Measurements from ENCODE around the gene NSMF.

The NSMF gene, protein sequence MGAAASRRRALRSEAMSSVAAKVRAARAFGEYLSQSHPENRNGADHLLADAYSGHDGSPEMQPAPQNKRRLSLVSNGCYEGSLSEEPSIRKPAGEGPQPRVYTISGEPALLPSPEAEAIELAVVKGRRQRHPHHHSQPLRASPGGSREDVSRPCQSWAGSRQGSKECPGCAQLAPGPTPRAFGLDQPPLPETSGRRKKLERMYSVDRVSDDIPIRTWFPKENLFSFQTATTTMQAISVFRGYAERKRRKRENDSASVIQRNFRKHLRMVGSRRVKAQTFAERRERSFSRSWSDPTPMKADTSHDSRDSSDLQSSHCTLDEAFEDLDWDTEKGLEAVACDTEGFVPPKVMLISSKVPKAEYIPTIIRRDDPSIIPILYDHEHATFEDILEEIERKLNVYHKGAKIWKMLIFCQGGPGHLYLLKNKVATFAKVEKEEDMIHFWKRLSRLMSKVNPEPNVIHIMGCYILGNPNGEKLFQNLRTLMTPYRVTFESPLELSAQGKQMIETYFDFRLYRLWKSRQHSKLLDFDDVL

DNA sequence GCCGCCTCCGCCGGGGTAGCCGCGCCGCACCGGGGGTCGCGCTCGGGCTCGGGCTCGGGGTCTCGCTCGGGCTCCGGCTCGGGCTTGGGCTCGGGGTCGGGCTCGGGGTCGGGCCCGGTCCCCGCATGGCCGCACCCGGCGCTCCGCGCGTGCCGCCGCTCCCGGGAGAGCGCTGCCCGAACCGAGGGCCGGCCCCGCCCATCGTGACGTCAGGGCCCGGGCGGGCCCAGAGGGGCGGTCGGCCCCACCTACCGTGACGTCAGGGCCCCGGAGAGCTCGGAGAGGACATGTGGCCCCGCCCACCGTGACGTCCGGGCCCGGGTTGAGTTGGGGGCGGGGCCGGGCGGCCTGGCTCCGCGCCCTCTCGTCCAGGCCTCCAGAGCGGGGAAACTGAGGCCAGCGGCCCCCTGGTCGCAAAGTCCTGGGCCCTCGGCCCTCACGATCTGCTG lies at the start of gene NSMF:
Gene NSMF, minus strand, starts transcription at position 183 of the 449 bp plus-strand sequence. CDS start 232 bp downstream, outside the sequence.
- DNase-seq (ENCODE audit: low read depth in 1 of 2, low spot score in 1 of 2): peak; percentile 95 to 100
- in situ Hi-C loops (cut with HindIII; ENCODE audit: low pct_unique_long_range_greater_than_20kb, low sequenced_read_pairs): no loop called here
- TF ChIP-seq JUND (IDR thresholded peaks at IDR 0.05; ENCODE audit: low read depth): no peak

DNA sequence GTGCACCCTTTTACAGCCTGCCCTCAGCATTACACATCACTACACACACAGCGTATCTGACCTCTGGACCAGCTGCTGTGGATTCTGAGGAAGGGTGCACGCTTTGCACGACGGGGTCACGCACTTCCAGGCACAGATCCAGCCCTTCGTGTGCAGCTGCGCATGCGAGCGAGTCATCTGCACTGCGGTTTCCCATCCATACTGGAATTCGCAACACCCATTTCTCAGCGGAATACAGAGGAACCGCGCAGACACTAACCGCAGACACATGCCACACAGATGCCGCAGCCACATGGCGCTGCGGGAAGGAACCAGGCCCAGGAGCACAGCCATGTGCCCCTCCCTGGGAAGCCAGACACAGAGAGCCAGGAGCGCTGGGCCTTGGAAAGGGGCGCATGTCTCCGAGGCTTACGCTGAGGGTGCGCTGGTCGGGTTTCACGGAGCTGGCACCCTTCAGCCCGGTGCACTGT lies 47.6 kb upstream of the NSMF start:
- in situ Hi-C loops (cut with HindIII; ENCODE audit: low pct_unique_long_range_greater_than_20kb, low sequenced_read_pairs): no loop called here
- no peak for TF ChIP-seq JUND (IDR thresholded peaks at IDR 0.05; ENCODE audit: low read depth)
- DNase-seq (ENCODE audit: low read depth in 1 of 2, low spot score in 1 of 2): no peak

DNA sequence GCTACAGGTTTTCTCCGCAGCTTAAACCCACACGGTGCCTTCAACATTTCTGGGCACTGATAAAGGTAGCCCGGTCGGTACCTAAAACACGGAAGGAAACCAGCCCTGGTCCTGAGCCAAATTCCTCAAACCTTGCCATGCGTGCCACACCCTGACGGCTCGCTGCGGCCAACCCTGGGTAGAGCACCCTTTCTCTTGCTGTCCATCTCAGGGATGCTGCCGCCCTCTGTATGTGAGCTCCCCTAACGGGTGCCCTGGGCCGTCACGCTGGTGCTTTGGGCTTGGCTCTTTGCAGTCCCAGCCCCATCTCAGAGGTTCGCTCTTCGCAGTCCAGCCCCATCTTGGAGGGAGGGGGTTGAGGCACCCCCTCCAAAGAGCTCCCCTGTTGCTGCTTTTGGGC lies 47.1 kb upstream of the NSMF start:
- DNase-seq (ENCODE audit: low read depth in 1 of 2, low spot score in 1 of 2): no peak
- TF ChIP-seq JUND (IDR thresholded peaks at IDR 0.05; ENCODE audit: low read depth): no peak
- in situ Hi-C loops (cut with HindIII; ENCODE audit: low pct_unique_long_range_greater_than_20kb, low sequenced_read_pairs): no loop called here

DNA sequence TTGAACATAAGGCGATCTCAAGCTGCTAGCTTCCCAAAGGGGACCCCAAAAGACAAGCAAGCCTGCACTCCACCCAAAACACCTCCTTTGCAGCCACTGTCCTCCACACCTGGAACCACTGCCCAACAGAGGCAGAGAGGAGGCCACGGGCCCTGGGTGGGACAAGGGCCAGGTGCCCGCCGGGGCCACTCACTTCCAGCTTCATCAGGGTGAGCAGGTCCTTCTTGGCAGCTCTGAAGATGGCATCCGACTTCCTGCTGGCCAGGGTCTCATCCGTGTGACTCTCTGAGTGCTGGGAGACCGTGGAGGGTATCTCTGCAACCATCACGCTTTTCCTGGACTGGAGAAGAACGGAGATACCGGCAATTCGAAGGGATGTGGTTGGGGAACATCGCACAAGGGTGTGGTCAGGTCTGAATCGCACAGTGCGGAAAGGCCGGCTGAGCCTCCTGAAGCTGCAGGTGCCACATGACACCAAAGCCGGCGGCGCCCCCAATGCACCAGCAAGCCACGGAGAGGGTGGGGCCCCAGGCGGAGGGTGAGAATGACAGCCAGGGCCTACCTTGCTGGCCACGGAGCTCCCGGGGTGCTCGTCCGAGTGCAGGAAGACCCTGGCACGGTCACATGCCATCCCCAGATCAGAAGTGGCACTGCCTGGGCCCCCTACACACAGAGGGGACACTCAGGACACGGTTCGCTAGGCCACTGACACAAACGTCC lies 46.4 kb upstream of the NSMF start:
- TF ChIP-seq JUND (IDR thresholded peaks at IDR 0.05; ENCODE audit: low read depth): no peak
- in situ Hi-C loops (cut with HindIII; ENCODE audit: low pct_unique_long_range_greater_than_20kb, low sequenced_read_pairs): no loop called here
- DNase-seq (ENCODE audit: low read depth in 1 of 2, low spot score in 1 of 2): no peak

DNA sequence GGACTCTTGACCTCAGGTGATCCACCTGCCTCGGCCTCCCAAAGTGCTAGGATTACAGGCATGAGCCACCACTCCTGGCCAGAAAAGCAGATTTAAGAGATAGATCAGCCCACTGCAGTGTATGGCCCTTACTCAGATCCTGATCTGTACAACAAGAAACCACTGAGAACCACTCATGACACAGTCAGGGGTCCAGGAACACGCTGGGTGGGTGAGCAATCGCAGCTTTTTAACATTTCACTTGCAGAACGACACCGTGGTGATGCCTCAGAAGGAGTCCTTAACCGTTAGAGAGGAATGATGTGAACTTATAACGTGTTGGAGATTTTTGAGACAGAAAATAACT lies 45.3 kb upstream of the NSMF start:
- no peak for TF ChIP-seq JUND (IDR thresholded peaks at IDR 0.05; ENCODE audit: low read depth)
- in situ Hi-C loops (cut with HindIII; ENCODE audit: low pct_unique_long_range_greater_than_20kb, low sequenced_read_pairs): no loop called here

DNA sequence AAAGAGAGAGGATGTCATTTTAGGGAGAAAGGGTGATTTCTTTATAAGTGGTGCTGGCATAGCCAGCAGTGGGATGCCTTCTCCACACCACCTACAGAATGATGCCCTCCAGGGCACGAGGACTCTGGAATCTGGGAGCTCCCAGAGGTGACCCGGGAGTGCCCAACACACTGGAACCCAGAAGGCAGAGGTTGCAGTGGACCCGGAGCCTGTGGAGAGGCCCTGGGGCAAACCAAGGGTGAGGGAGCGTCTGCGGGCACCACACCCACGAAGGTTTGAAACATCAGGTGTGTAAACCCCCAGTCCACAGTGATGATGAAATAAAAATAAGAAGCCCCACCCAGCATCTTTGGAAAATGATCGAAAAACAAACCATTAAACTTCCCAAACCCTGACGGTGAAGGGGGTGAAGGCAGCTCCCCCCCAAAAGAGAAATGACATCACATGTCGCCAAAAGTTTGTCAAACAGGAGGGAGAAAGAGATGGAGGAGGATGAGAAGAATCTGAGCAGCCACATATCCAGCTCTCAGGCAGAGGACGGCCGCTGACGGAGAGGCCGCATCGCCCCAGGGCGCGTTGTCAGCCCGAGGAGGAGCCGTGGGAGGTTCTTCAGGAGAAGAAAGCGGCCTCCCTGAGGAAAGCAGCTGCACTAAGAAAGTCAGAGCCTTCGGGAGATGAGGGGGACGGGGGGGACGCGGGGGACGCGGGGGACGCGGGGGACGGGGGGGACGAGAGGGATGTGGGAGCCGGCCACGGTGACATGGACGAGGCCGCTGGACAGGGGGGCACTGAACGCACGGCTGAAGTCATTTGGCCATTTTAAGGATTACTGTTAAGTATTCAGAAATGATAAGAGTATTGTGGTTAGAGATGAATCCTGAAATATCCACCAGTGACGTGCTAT lies 43.1 kb upstream of the NSMF start:
- in situ Hi-C loops (cut with HindIII; ENCODE audit: low pct_unique_long_range_greater_than_20kb, low sequenced_read_pairs): no loop called here
- TF ChIP-seq JUND (IDR thresholded peaks at IDR 0.05; ENCODE audit: low read depth): no peak
- DNase-seq (ENCODE audit: low read depth in 1 of 2, low spot score in 1 of 2): peak; percentile 58 to 90

More for the DNA sequence above, 45.3 kb upstream of the NSMF start:
- DNase-seq (ENCODE audit: low read depth in 1 of 2, low spot score in 1 of 2): no peak

DNA sequence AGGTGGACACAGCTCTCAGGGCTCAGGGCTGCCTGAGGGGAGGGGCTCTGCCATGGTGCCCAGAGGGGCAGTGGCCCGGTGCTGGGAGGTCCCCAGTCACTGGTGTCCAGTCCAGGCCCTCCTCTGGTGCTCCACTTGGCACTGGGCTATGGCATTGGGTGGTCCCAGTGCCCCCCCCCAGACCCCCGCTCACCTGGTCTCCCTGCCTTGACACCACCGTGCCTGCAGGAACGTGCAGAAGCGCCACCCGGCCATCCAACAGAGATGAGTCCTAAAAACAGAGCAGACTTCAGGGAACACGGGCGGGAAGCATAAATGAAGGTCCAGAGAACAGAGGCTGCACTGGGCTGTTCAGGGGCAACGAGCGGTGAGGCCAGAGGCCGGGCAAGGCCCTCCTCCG lies 42.3 kb upstream of the NSMF start:
- TF ChIP-seq JUND (IDR thresholded peaks at IDR 0.05; ENCODE audit: low read depth): no peak

DNA sequence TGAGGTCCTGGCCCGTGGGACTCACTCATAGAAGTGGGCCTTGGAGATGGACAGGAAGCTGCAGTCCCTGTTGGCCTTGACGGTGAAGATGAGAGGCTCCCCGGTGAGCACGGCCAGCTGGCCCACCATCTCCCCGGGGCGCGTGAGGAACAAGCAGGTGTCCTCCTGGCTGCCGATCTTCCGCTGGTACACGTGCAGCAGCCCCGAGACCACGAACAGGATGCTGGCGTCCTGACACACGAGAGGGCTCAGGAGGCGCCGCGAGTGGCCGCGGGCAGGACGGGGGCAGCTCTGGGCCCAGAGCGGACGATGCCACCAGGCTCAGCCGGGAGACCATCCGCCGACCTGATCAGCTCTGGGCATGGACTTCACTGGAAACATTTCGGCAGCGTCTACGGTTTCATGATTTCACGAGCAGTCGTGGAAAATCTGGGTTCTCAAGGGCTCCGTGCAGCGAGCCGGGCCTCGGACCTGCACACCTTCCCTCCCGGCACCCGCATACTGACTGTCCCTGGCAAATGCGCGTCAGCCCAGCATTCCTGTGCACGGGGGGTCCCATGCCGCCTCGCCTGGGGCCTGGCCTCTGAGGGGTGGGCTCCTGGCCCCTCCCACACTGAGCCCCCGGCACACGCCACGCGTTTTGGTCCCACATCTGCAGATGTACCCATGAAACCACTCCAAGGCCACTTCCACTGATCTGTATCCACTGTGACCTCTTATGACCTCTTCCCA lies 41.7 kb upstream of the NSMF start:
- no peak for DNase-seq (ENCODE audit: low read depth in 1 of 2, low spot score in 1 of 2)
- in situ Hi-C loops (cut with HindIII; ENCODE audit: low pct_unique_long_range_greater_than_20kb, low sequenced_read_pairs): no loop called here
- TF ChIP-seq JUND (IDR thresholded peaks at IDR 0.05; ENCODE audit: low read depth): no peak

More for the DNA sequence above, 42.3 kb upstream of the NSMF start:
- in situ Hi-C loops (cut with HindIII; ENCODE audit: low pct_unique_long_range_greater_than_20kb, low sequenced_read_pairs): no loop called here
- no peak for DNase-seq (ENCODE audit: low read depth in 1 of 2, low spot score in 1 of 2)

DNA sequence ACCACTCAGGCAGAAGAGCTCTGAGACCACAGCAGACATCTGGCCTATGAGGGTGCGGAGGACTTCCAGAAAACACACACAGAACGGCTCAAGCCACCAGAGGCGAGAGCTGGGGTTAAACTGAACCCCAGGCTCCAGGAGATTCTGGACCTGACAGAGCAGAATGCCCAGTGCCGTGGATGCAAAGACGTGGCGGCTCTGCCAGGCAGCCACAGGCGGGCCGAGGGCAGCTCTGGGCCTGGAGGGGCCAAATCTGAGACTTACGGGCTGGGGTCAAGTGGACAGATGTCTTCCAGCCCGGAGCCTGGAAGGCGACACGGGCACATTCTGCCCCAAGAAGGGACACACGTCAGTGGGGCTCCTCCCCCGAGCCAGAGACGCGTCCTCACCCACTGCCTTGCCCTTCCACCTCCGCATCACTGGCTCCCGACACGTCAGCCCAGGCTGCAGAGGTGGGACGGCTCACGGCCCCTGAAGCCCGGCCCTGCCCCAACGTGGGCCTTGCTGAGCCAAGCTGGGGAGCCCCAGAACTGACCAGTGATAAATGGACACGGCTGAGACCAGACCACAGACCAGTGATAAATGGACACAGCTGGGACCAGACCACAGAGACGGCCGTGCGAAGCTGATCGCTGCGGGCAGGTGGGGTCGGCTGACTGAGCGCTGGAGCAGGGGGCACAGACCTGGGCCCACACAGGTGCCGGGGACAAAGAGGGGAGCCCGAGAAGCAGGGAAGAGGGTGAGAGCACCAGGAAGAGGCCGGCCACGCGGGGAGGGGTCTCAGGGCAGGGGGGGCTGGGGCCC lies 40.9 kb upstream of the NSMF start:
- no peak for DNase-seq (ENCODE audit: low read depth in 1 of 2, low spot score in 1 of 2)
- in situ Hi-C loops (cut with HindIII; ENCODE audit: low pct_unique_long_range_greater_than_20kb, low sequenced_read_pairs): no loop called here
- TF ChIP-seq JUND (IDR thresholded peaks at IDR 0.05; ENCODE audit: low read depth): no peak

DNA sequence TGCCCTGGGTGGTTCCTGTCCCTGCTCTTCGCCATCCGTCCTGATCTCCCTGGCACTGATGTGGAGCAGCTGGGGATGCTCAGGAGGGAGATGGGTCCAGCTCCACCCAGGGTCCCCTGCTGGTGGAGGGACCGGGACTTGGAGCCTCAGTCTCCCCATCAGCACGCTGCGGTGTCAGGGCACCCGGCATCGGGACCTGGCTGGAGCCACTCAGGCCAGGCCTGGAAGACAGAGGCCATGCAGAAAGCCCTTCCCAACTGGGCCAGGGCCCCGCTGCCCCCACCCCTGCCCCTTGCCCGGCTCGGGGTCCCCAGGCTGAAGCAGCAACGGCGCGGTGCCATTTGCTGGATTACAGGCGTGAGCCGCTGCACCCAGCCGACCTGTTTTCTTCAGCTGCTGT lies 40.3 kb upstream of the NSMF start:
- TF ChIP-seq JUND (IDR thresholded peaks at IDR 0.05; ENCODE audit: low read depth): no peak
- in situ Hi-C loops (cut with HindIII; ENCODE audit: low pct_unique_long_range_greater_than_20kb, low sequenced_read_pairs): no loop called here

DNA sequence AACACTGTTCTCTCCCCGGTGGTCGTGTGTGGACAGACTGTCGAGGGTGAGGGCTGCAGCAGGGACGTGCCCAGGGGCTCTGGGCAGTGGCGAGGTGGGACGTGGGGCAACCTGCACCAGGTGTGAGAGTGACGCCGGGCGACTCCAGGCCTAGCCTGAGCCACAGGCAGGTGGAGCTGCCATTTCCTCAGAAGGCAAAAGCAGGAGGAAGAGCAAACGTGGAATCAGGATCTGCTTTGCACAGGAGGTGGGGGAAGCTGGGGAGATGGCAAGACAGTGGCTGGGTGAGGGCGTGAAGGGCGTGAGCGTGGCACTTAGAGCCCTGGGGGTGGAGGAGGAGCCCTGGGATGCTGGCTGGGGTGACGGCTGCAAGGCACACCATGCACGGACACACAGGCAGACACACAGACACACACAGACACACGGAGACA lies 39.6 kb upstream of the NSMF start:
- DNase-seq (ENCODE audit: low read depth in 1 of 2, low spot score in 1 of 2): no peak
- no peak for TF ChIP-seq JUND (IDR thresholded peaks at IDR 0.05; ENCODE audit: low read depth)
- in situ Hi-C loops (cut with HindIII; ENCODE audit: low pct_unique_long_range_greater_than_20kb, low sequenced_read_pairs): no loop called here

More for the DNA sequence above, 40.3 kb upstream of the NSMF start:
- no peak for DNase-seq (ENCODE audit: low read depth in 1 of 2, low spot score in 1 of 2)

Data from T47D (cell line).